K562 (cell line): ENCODE data around the gene SBNO1. TPM values are rescaled to one million over a fixed set of nuclear protein-coding genes. Genes with fewer than 3 reads are reported as not detected.

Experiments
- ILF3 ChIP-seq: fragments of 450-650 bp; IDR thresholded peaks from 2 replicates; pipeline ENCODE4 v1.6.1; 2018; ENCODE audit warnings: antibody characterized with exemption, mild to moderate bottlenecking, moderate library complexity, borderline replicate concordance
- KAT7 ChIP-seq: sonication (generic); formaldehyde crosslinking; IDR thresholded peaks from 2 replicates; pipeline ENCODE4 v1.8.0; 2022; ENCODE audit warnings: missing genetic modification reagents, mild to moderate bottlenecking, borderline replicate concordance
- KDM1A ChIP-seq, 2 experiments: fragments of 450-650 bp; IDR thresholded peaks; 2 replicates each; pipeline ENCODE4 v1.6.1; 2016; ENCODE audit warnings: mild to moderate bottlenecking in 2 of 2
- LEF1 ChIP-seq: fragments of 450-650 bp; IDR thresholded peaks from 2 replicates; pipeline ENCODE4 v1.6.1; 2016; ENCODE audit warnings: mild to moderate bottlenecking
- NR2C2 ChIP-seq, 2 experiments: fragments of 200-800 bp in 1 of 2; sonication (Bioruptor generic) in 1 of 2; sonication (generic) in 1 of 2; formaldehyde crosslinking in 1 of 2; IDR thresholded peaks; 2 replicates each; pipeline versions ENCODE4 v1.6.1 to v1.8.0; 2016 to 2022; ENCODE audit warnings: mild to moderate bottlenecking in 1 of 2, missing compliant biosample characterization in 1 of 2, missing genetic modification characterization in 1 of 2, missing genetic modification reagents in 1 of 2
- PHF20 ChIP-seq: fragments of 450-650 bp; IDR thresholded peaks from 2 replicates; pipeline ENCODE4 v1.6.1; 2018; ENCODE audit not compliant: partially characterized antibody
- TEAD4 ChIP-seq, 2 experiments: sonication (generic) in 1 of 2; formaldehyde crosslinking in 1 of 2; IDR thresholded peaks; 2 replicates each; pipeline versions ENCODE4 v1.6.1 to v1.8.0; 2012 to 2022; ENCODE audit warnings: borderline replicate concordance in 1 of 2, inconsistent platforms in 1 of 2, low read length in 1 of 2, mild to moderate bottlenecking in 1 of 2, missing genetic modification reagents in 1 of 2
- ZC3H4 ChIP-seq: sonication (generic); formaldehyde crosslinking; IDR thresholded peaks from 2 replicates; pipeline ENCODE4 v1.9.0; 2021; ENCODE audit warnings: missing genetic modification reagents, borderline replicate concordance
- ZNF140 ChIP-seq: fragments of 250-450 bp; sonication (Bioruptor Pico); IDR thresholded peaks from 2 replicates; pipeline ENCODE4 v1.8.0; 2021; ENCODE audit warnings: moderate library complexity, mild to moderate bottlenecking, inconsistent platforms
- ZNF589 ChIP-seq: fragments of 200-800 bp; sonication (Bioruptor generic); IDR thresholded peaks from 2 replicates; pipeline ENCODE4 v1.6.1; 2016; ENCODE audit warnings: low read depth, missing genetic modification characterization, missing compliant biosample characterization
- ZNF695 ChIP-seq: fragments of 450-650 bp; formaldehyde crosslinking; IDR thresholded peaks from 2 replicates; pipeline ENCODE4 v1.4.0; 2020; ENCODE audit warnings: mild to moderate bottlenecking, moderate library complexity
- polyA plus RNA-seq, 8 experiments: library from polyadenylated mRNA; depleted of rRNA in 4 of 8; stranded (reverse) in 5 of 8; unstranded in 3 of 8; fragments of >200 nt; fragmentation: Nextera tagmentation in 2 of 8; fragmentation: Illumina TruSeq in 1 of 8; extraction: Ambion mirVana in 2 of 8; extraction: Trizol in 1 of 8; gene quantifications; 2 replicates each; pipeline versions ENCODE4 v1.2.1 to v1.2.3, GENCODE V29; 2011 to 2014; ENCODE audit warnings: inconsistent platforms in 1 of 8, missing spikeins in 1 of 8
- total RNA-seq, 7 experiments: library from RNA; depleted of rRNA in 6 of 7; stranded (reverse); fragments of >200 nt in 6 of 7; fragmentation: Illumina TruSeq in 2 of 7; extraction: Trizol in 2 of 7; gene quantifications; 2 replicates each; pipeline versions ENCODE4 v1.2.1 to v1.2.3, GENCODE V29; 2011 to 2021; ENCODE audit warnings: low replicate concordance in 1 of 7
- TF ChIP-seq, protein P1 (sequence below), 2 experiments: fragments of 450-650 bp; IDR thresholded peaks; 2 replicates each; pipeline ENCODE4 v1.6.1; 2016; ENCODE audit warnings: mild to moderate bottlenecking in 2 of 2, borderline replicate concordance in 1 of 2, low read depth in 1 of 2, moderate library complexity in 1 of 2
- TF ChIP-seq, protein P2 (sequence below), 2 experiments: fragments of 450-650 bp; conservative IDR thresholded peaks; 2 replicates each; pipeline ENCODE4 v1.6.1; 2017; ENCODE audit warnings: mild to moderate bottlenecking in 2 of 2, moderate library complexity in 2 of 2
- TF ChIP-seq, protein P3 (sequence below), 2 experiments: IDR thresholded peaks; 2 replicates each; pipeline ENCODE4 v1.6.1; 2011; ENCODE audit warnings: borderline replicate concordance in 1 of 2, control low read depth in 1 of 2, low read depth in 1 of 2, low read length in 1 of 2, mild to moderate bottlenecking in 1 of 2, mixed read lengths in 1 of 2, moderate library complexity in 1 of 2; ENCODE audit not compliant: insufficient read depth in 1 of 2, insufficient read length in 1 of 2, poor library complexity in 1 of 2, severe bottlenecking in 1 of 2; ENCODE audit errors: extremely low read depth in 1 of 2

SBNO1 gene
- total and polyA plus RNA-seq, 9 of the 15 experiments (the other 6 are each of a cell fraction or from before 2014, with no cell fraction given): 14.9 to 77.1 (median 35.9) TPM

DNA sequence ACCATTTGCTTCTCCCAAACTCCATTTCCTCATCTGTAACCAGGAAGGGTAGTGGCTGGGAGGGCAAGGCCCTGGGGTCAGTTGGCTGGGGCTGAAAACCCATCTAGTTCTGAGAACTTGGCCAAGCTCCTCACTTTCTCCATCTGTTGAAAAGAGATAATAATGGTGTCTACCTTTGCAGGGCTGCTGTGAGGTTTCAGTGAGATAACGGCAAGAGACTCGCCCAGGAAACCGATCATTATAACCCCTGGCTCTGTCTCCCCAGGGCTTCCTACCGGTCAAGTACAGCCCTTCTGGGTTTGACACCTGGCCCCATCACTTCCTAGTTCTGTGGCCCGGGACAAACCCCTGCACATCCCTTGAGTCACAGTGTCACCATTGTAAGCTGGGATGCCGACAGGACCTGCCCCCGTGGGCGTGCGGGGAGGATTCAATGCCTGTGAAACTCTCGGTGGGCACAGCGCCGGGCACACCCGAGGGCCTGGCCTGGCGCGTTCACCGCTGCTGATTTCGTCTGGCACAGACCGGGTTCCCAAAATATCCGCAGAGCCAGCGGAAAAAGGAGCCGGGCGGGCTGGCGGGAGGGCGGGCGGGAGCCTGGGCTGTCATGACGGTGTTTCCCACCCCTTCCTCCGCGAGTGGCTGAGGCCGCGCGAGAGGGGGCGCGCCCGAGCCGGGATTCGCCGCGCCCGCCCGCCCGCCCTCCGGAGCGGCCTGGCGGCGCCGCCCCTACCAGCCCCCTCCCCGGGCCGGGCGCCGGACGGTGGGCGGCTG, 23.7 kb upstream of the SBNO1 start (continued):
- TF ChIP-seq, protein P1, sequence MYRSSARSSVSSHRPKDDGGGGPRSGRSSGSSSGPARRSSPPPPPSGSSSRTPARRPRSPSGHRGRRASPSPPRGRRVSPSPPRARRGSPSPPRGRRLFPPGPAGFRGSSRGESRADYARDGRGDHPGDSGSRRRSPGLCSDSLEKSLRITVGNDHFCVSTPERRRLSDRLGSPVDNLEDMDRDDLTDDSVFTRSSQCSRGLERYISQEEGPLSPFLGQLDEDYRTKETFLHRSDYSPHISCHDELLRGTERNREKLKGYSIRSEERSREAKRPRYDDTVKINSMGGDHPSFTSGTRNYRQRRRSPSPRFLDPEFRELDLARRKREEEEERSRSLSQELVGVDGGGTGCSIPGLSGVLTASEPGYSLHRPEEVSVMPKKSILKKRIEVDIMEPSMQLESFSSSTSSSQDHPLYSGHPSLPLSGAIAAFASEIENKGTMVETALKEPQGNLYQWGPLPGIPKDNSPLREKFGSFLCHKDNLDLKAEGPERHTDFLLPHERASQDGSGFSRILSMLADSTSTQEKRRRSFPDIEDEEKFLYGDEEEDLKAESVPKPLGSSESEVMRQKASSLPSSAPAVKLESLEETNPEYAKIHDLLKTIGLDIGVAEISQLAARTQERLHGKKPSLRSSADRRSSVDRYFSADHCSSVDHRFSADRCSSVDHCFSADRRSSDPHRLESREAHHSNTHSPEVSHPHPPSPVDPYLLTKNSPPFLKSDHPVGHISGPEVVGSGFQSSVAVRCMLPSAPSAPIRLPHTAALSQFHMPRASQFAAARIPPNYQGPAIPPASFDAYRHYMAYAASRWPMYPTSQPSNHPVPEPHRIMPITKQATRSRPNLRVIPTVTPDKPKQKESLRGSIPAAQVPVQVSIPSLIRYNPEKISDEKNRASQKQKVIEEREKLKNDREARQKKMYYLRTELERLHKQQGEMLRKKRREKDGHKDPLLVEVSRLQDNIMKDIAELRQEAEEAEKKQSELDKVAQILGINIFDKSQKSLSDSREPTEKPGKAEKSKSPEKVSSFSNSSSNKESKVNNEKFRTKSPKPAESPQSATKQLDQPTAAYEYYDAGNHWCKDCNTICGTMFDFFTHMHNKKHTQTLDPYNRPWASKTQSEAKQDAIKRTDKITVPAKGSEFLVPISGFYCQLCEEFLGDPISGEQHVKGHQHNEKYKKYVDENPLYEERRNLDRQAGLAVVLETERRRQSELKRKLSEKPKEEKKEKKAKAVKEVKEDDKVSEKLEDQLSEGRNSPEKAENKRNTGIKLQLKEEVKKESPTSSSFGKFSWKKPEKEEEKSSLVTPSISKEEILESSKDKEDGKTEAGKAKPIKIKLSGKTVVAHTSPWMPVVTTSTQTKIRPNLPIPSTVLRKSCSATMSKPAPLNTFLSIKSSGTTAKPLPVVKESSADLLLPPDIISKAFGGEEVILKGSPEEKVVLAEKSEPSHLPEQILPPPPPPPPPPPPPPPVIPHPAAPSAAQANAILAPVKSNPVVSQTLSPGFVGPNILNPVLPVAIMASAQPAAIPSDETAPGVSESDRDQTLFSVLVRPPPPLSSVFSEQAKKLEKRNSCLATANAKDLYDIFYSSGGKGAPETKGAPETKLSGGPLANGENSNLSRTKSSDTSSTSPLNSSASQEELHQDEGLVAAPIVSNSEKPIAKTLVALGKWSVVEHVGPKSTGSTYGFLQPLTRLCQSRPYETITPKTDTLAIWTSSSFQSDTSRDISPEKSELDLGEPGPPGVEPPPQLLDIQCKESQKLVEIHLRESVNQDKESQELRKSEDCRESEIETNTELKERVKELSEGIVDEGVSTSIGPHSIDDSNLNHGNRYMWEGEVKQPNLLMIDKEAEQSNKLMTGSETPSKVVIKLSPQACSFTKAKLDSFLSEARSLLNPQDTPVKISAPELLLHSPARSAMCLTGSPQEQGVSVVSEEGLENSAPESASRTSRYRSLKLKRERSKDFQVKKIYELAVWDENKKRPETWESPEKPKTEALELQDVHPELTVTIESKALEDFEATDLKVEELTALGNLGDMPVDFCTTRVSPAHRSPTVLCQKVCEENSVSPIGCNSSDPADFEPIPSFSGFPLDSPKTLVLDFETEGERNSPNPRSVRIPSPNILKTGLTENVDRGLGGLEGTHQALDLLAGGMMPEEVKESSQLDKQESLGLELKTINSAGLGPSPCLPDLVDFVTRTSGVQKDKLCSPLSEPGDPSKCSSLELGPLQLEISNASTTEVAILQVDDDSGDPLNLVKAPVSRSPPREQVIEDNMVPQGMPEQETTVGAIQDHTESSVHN (IDR thresholded peaks at IDR 0.05; ENCODE audit: borderline replicate concordance in 1 of 2, low read depth in 1 of 2): no peak
- TF ChIP-seq ZNF589 (CRISPR knock-in tag): peak; percentile 83; the same call in 1 of the 2 replicates
- 0 out of 2 replicates have a peak, but pooled peaks have one; percentile 60 for TF ChIP-seq KAT7 (CRISPR knock-in tag)
- TF ChIP-seq, protein P2, sequence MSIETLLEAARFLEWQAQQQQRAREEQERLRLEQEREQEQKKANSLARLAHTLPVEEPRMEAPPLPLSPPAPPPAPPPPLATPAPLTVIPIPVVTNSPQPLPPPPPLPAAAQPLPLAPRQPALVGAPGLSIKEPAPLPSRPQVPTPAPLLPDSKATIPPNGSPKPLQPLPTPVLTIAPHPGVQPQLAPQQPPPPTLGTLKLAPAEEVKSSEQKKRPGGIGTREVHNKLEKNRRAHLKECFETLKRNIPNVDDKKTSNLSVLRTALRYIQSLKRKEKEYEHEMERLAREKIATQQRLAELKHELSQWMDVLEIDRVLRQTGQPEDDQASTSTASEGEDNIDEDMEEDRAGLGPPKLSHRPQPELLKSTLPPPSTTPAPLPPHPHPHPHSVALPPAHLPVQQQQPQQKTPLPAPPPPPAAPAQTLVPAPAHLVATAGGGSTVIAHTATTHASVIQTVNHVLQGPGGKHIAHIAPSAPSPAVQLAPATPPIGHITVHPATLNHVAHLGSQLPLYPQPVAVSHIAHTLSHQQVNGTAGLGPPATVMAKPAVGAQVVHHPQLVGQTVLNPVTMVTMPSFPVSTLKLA (conservative IDR thresholded peaks at IDR 0.05): peak; percentile 28 to 65; a peak in 2 of 4 replicates
- TF ChIP-seq TEAD4 (IDR thresholded peaks at IDR 0.05; ENCODE audit: low read length): peak; percentile 97
- no peak for TF ChIP-seq TEAD4 (CRISPR knock-in tag; IDR thresholded peaks at IDR 0.05; ENCODE audit: borderline replicate concordance)
- no peak for TF ChIP-seq ZNF695 (CRISPR knock-in tag)
- TF ChIP-seq LEF1: peak; percentile 73; the same call in 1 of the 2 replicates
- TF ChIP-seq KDM1A (IDR thresholded peaks at IDR 0.05): peak; percentile 70 to 79
- no peak for TF ChIP-seq NR2C2 (CRISPR knock-in tag; IDR thresholded peaks at IDR 0.05)
- TF ChIP-seq NR2C2 (tag; IDR thresholded peaks at IDR 0.05): peak; percentile 73
- TF ChIP-seq, protein P3, sequence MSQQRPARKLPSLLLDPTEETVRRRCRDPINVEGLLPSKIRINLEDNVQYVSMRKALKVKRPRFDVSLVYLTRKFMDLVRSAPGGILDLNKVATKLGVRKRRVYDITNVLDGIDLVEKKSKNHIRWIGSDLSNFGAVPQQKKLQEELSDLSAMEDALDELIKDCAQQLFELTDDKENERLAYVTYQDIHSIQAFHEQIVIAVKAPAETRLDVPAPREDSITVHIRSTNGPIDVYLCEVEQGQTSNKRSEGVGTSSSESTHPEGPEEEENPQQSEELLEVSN (IDR thresholded peaks at IDR 0.05; ENCODE audit: borderline replicate concordance in 1 of 2, extremely low read depth in 1 of 2, insufficient read depth in 1 of 2, insufficient read length in 1 of 2, low read depth in 1 of 2, low read length in 1 of 2, poor library complexity in 1 of 2, severe bottlenecking in 1 of 2): no peak
- TF ChIP-seq PHF20: peak; percentile 46
- TF ChIP-seq ZC3H4: no peak; the same call in 1 of the 2 replicates
- no peak for TF ChIP-seq ILF3
- TF ChIP-seq ZNF140 (CRISPR knock-in tag): no peak
